ENCODE results near the gene PNMA6A.
"Not testable (repeated sequence)": the region's sequence is repeated elsewhere in the genome, so short reads cannot be mapped to it uniquely, and the experiment has no call there.

PNMA6A gene

DNA sequence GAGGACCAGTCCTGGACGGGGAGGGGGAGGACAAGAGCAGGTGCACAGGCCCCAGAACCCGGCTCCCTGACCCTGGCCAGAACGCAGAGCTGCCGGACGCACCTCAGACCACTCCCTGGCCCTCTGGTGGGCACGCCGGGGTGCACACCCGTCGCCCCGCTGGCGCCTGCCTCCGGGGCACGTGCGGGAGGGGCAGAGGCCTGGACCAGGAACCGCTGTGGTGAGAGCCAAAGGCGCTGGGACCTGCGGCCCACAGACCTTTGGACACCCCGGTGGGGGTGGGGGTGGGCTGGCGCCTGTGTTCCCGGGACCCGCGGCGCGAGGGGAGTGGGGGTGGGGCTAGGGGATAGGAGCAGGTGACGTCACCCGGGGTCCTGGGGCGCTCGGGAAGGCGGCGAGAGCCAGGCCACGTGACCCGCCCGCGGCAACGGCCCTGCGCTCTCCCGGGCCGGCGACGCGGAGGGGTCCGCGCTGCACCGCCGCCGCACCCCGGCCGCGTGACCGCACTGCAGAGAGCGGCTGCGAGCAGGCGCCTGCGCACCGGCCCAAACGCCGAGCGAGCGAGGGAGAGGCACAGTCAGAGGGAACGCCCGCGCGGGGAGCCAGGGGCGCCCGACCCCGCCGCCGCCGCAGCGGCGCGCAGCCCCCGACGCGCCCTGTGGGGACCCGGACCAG is at the start of gene PNMA6A:
Gene PNMA6A (plus strand): TSS at position 546 of the 675 bp plus-strand sequence. CDS start 609 bp downstream, outside the sequence.
- DNase-seq: not testable (repeated sequence)

DNA sequence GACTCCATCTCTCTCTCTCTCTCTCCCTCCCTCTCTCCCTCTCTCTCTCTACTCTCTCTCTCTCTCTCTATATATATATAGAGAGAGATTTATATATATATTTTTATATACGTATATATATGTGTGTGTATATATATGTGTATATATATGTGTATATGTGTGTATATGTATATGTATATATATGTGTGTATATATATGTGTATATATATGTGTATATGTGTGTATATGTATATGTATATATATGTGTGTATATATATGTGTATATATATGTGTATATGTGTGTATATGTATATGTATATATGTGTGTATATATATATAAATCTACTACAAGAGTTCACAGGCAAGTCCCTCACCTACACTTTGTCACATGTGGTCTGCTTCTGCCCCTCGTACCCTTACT is 45.8 kb upstream of the PNMA6A start:
- DNase-seq: not testable (repeated sequence)

DNA sequence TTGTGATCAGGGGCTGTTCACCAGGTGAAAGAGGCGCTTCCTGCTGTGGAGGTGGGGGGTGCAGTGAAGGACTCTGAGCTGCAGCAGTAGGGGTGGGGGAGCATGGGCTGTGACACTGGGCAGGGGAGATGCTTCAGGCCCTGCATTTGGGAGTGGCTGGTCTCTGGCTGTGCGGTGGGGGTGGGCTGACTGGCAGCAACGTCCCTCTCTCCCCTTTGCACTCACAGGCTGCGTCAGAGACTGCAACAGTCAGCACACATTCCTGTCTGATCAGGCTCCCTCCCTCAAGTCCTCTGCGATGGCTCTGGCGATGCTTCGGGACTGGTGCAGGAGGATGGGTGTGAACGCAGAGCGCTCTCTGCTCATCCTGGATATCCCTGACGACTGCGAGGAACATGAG is 43.8 kb upstream of the PNMA6A start:
- DNase-seq: not testable (repeated sequence)

DNA sequence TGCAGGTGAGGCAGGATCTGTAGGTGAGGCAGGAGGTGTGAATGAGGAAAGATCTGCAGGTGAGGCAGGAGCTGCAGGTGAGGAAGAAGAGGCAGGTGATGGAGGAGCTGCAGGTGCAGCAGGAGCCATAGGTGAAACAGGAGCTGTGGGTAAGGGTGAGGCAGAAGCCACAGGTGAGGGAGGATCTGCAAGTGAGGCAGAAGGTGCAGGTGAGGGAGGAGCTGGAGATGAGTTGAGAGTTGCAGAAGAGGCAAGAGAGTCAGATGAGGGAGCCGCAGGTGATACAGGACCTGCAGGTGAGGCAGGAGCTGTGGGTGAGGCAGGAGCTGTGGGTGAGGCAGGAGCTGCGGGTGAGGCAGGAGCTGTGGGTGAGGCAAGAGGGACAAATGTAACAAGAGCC is 43.1 kb upstream of the PNMA6A start:
- no peak for DNase-seq

DNA sequence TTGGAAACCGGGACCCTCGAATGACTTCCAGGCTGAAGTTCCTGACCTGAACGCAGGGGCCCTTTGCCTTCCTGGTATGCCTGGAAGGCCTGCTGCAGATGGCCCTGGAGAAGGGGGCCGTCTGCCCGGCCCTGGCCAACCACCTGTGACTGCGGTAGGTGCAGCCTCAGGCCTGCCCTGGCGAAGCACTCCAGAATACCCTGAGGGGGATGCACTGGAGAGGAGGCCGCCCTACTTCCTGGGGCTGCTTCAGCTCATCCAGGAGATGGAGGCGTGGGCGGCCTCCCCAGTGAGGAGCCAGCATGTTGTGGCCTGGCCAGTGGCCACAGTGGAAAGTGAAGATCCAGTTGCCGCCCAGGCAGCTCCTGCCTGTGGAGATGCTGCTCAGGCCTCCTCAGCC is 42.4 kb upstream of the PNMA6A start:
- DNase-seq: no peak

DNA sequence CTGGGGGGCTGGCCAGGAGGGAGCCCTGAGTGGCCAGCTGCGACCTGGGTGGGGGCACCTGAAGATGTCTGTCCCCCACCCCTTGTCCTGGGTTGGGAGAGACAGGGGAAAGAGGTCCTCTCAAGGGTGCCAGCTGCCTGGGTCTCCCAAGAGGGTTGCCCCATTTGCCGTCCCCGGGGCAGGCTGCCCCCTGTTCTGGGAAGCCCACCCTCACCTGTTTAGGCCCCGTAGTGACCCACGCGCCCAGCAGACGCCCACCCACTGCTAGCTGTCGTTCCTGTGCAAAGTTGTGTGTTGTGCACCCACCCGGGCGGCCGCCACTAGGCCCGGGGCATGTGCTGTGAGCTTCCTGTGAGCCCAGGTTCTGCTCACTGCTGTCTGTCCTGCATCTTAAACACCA is 41.5 kb upstream of the PNMA6A start:
- DNase-seq: no peak

DNA sequence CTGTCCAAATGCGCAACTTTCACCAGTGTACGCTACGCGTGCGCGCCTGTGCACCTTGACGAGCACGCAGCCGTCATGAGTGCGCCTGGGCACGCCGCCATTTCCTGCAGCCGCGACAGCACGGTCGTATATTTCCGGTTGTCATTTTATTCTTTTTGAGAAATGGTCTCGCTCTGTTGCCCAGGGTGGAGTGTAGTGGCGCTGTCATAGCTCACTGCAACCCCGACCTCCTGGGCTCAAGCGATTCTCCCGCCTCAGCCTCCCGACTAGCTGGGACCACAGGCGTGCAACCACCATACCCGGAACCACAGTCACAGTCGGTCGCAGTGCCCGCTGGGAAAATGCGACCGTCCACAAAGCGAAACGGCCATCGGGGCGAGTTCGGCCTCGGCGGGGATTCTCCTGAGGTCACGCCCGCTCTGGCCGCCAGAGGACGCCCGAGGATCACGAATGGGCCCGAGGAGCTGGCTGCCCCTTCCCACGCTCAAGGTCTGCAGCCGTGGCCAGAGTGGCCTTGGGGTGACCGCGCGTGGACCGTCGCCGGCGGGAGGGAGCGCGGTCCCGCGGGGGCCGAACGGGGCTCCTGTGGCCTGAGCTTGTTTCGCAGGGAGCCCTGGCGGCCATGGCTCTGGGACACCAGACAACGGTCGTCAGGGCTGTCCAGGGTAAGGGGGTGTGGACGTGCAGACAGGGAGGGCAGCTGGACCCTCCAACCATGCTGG is 39.7 kb upstream of the PNMA6A start:
- DNase-seq: peak; percentile 21

DNA sequence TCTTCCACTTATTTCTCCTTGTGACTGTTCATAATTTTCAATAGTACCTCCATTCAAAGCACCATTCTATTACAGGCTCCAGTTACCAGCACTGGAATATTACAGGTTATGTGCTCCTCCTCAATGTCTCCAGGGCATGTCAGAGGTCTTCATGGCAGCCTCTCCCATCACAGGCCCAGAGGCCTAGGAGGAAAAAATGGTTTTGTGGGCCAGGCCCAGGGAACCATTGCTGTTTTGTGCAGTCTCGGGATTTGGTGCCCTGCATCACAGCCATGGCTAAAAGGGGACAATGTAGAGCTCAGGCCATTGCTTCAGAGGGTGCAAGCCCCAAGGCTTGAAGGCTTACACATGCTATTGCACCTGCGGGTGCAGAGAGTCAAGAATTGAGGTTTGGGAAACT is 23.2 kb upstream of the PNMA6A start:
- DNase-seq: no peak

DNA sequence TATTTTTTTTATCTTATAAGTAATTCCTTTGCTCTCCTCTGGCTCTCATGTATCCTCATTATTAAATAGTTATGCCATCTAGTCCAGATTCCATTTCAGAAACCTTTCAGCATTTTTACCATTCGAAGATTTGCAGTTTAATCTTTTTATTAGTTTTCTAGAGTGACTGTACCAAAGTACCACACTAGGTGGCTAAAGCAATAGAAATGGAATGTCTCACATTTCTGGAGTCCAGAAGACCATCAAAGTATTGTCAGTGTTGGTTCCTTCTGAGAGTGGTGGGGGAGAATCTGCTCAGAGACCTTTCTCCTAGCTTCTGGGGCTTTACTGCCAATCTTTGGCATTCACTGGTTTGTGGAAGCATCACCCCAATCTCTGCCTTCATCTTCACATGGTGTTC is 19.7 kb upstream of the PNMA6A start:
- no peak for DNase-seq

DNA sequence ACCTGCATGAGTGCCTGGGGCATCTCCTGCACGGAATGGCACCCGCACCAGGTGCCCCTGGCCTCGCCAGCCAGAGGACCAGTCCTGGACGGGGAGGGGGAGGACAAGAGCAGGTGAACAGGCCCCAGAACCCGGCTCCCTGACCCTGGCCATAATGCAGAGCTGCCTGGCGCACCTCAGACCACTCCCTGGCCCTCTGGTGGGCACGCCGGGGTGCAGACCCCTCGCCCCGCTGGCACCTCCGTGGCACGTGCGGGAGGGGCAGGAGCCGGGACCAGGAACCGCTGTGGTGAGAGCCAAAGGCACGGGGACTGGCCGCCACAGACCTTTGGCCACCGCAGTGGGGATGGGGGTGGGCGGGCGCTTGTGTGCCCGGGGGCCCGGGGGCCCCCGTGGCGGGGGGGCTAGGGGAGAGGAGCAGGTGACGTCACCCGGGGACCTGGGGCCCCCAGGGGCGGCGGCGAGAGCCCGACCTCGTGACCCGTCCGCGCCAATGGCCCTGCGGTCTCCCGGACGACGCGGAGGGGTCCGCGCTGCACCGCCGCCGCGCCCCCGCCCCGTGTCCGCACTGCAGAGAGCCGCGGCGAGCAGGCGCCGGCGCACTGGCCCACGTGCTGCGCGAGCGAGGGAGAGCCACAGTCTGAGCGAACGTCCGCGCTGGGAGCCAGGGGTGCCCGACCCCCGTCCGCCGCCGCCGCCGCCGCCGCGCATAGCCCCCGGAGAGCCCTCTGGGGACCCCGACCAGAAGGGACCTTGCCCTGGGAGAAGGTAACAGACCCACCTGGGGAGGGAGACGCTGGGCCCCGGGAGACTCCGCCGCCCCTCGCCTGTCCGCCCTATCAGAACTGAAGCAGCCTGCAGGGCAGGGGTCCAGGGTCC is 16.1 kb upstream of the PNMA6A start, which contains the start of gene PNMA3:
Gene PNMA3 (plus strand): TSS at position 600 of the 879 bp plus-strand sequence. CDS start 586 bp downstream, outside the sequence.
- DNase-seq: no peak

DNA sequence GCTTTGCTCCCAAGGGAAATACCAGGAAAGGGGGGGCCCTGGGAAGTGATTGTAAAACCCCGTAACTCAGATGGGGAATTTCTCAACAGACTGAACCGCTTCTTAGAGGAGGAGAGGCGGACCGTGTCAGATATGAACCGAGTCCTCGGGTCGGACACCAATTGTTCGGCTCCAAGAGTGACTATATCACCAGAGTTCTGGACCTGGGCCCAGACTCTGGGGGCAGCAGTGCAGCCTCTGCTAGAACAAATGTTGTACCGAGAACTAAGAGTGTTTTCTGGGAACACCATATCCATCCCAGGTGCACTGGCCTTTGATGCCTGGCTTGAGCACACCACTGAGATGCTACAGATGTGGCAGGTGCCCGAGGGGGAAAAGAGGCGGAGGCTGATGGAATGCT is 15.0 kb upstream of the PNMA6A start:
- no peak for DNase-seq

DNA sequence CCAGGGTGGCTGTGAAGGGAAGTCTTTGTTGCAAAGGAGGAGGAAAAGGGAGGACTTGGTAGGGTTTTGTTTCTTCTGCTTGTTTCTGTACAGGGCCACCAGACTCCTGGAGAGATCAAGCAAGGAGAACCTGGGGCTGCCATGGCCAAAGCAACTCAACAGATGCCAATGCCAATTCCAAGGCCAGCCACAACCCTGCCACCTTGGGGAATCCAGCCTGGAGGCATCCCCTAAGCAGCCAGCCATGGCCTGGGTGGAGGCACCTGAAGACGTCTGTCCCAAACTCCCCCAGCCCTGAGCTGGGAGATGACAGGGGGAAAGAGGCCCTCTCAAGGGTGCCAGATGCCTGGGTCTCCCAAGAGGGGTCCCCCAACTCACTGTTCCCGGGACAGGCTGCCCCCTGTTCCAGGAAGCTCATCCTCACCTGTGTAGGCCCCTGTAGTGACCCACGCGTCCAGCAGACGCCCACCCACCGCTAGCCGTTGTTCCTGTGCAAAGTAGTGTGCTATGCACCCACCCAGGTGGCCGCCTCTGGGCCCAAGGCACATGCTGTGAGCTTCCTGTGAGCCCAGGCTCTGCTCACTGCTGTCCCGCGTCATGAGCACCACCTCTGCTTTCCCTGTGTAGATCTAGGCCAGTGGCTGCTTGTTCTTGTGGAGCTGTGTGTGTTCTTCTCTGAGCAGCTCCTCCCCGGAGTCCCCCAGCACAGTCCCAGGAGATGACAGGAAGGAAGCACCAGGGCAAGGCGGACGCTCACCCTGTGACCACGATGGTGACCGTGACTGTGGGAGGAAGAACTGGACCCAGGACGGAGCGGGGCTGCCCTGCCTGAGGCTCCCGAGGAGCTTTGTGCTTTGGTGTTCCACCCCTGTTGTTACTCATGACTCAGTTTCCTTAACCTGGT is 12.8 kb upstream of the PNMA6A start:
- DNase-seq: no peak

DNA sequence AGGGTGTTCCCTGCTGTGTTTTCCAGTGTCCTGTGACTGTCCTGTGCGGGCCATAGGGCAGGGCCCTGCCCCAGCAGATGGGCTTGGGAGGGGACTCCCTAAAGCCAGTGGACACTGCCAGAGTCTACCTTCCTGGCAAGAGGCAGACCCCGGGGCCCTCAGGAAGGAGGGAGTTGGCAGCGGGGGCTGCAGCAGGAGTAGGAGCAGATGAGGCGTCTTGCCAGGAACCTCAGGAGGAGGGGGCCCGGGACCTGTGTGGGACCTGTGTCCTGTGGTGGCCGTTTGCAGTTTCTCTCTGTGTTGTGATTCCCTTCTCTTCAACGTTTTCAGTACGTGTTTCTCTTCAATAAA is 12.2 kb upstream of the PNMA6A start:
- DNase-seq: no peak

DNA sequence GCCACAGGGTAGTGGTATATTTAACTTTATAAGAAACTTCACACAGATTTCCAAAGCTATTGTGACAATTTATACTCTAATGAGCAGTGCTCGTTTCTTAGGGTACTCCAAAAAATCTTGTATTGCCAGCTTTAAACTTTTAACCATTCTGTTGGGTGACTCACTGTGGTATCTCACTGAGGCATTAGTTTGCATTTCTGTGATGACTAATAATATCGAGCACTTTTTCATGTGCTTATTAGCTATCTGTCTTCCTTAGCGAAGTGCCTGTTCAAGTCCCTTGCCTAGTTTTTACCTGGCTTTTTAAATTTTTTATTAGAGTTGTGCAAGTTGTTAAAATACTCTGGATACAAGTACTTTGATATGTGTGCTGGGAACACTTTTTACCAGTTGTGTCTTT is 10.5 kb upstream of the PNMA6A start:
- no peak for DNase-seq

DNA sequence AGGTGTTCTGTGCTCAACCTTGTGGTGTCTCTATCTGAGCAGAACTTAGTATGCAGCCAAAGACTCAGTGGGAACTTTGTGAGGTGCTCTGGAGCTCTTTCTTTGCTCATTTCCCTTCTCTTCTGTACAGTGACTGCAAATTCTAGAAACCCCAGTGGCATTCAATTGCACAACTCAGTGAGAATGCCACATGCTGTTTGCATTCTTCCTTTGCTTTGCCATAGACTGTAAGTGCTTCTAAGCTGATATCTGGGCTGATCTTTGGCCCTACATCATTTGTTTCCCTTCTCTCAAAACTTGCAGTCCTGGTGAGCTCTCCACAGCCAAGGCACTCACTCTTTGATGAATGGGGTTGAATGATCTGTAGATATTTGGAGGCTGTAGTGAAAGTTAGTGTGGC is 8.9 kb upstream of the PNMA6A start:
- no peak for DNase-seq

DNA sequence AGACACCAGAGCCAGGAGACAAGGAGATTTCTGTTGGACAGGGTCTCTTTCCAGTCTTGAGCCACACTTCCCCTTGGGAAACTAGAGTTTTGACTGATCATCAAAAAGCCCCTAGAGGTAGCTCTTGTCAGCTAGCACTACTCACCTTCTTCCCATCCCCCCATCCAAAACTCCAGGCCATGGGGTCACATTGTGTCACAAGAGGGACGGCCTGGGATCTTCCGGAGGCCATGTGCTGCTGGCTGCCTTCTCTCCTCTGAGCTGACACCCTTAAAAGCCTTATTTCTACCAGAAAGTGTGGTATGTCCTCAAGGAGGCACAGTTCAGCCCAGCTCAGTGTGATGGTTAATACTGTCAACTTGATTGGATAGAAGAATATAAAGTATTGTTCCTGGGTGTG is 8.2 kb upstream of the PNMA6A start:
- no peak for DNase-seq

DNA sequence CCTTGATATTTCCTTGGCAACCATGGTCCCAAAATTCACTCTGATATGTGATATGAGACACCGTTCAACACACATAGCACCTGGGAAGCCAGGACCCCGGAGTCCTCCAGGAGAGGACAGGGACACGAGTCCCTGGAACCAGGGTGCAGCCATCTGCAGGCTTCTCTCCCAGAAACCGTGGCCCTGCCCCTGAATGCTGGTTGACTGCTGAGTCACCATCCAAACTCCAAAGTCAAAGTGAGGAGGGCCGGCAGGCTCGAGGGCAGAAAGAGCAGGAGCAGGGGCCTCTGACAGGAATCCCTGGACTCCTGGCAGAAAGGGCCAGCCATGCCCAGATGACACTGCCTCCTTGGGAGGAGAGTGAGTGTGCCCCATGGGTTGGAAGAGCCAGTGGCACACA is 6.9 kb upstream of the PNMA6A start:
- DNase-seq: no peak

DNA sequence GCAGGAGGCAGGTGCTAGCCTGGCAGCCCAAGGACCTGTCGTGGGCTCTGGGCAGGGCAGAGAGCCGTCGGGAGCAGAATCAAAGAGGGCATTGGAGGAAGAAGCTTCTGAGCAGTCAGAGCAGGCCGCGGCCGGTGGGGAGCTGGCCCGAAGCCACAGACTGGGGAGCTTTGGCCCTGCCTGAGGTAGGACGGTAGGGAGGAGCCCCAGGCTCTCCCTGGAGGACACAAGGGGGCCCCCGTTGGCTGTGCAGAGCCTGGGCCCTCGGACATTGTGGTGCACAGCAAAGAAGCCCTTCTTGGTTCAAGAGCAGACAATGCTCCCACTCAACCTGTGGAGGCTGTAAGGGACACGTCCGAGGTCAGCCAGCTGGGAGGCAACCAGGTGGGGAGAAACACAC is 5.9 kb upstream of the PNMA6A start:
- DNase-seq: not testable (repeated sequence)

DNA sequence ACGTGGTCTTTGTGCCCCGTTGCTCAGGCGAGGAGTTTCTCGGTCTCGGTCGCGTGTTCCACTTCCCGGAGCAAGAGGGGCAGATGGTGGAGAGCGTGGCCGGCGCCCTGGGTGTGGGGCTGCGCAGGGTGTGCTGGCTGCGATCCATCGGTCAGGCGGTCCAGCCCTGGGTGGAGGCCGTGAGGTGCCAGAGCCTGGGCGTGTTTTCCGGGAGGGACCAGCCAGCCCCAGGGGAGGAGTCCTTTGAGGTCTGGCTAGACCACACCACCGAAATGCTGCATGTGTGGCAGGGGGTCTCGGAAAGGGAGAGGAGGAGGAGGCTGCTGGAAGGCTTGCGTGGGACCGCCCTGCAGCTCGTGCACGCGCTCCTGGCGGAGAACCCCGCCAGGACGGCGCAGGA is 1.1 kb downstream of the PNMA6A start:
- DNase-seq: not testable (repeated sequence)

DNA sequence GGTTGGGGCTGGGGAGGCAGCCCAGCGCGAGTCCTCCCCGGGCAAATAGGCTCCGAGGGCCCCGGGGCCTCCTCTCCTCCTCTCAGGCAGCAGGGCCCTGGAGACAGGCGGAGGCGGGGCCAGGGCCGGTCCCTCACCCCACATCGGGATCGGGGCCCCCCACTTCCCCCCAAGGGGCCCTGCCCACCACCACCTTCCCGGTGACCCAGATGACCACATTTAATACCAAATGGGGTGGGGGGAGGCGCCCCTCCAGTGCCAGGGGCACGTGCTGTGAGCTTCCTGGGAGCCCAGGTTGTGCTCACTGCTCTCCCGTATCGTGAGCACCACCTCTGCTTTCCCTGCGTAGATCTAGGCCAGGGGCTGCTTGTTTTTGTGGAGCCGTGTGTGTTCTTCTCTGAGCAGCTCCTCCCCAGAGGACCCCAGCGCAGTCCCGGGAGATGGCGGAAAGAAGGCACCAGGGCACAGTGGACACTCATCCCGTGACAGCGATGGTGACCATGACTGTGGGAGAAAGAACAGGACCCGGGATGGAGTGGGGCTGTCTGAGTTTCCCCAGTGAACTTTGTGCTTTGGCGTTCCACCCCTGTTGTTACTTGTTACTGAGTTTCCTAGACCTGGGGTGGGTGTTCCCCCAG is 2.1 kb downstream of the PNMA6A start:
- DNase-seq: no peak

DNA sequence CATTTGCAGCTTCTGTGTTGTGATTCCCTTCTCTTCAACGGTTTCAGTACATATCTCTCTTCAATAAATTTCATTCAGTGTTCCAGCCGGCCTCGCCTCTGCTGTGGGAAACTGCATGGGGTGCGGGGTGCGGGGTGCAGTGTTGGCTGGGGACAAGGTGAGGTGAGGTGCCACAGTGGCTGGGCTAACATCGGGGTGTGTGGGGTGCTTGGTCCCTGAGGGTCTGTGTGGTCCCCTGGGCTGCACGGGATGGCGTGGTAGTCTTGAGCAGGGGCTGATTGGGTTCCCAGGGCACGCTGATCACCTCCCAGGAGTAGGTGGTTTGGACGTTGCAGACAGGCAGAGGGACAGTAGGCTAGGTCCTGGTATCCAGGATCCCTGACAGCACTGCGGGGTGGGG is 2.7 kb downstream of the PNMA6A start:
- no peak for DNase-seq

DNA sequence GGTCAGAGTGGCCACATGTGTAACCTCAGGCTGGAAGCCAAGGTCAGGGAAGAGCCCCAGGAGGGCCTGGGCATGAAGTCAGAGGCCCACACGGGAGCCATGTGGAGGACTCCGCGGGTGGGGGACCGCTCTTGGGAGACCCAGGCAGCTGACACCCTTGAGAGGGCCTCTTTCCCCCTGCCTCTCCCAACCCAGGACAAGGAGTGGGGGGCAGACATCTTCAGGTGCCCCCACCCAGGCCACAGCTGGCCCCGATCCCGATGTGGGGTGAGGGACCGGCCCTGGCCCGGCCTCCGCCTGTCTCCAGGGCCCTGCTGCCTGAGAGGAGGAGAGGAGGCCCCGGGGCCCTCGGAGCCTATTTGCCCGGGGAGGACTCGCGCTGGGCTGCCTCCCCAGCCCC is 3.1 kb downstream of the PNMA6A start:
- no peak for DNase-seq
